HTERT RPE-1 (cell line): ENCODE data around the gene PTPRR.

Source experiments
- in situ Hi-C: fragments of 300-500 bp; cut with MboI; formaldehyde crosslinking; loops from 4 replicates; pipeline ENCODE4 v1.14.3; 2020; ENCODE audit warnings: low sequenced_read_pairs

Gene PTPRR

GRCh38 chr12:70617450-70617849 is 303.1 kb downstream of the PTPRR start:
- in situ Hi-C loops, result no loop called here

- in situ Hi-C loops, result no loop called here
These were observed 305.2 kb downstream of the PTPRR start for GRCh38 chr12:70615174-70615866.

GRCh38 chr12:70609739-70610491 is 310.6 kb downstream of the PTPRR start:
- in situ Hi-C loops, result no loop called here

- in situ Hi-C loops, result no loop called here
These were observed 311.3 kb downstream of the PTPRR start for GRCh38 chr12:70609203-70609602.

GRCh38 chr12:70608184-70608583 is 312.4 kb downstream of the PTPRR start:
- in situ Hi-C loops, result no loop called here

GRCh38 chr12:70607107-70607506 is 313.4 kb downstream of the PTPRR start:
- in situ Hi-C loops, result no loop called here

- in situ Hi-C loops, result no loop called here
These were observed 314.6 kb downstream of the PTPRR start for GRCh38 chr12:70605976-70606375.

GRCh38 chr12:70604662-70605061 is 315.9 kb downstream of the PTPRR start:
- in situ Hi-C loops, result no loop called here

GRCh38 chr12:70603044-70603443 is 317.5 kb downstream of the PTPRR start:
- in situ Hi-C loops, result no loop called here

- in situ Hi-C loops, result loop anchor here (25.0 kb wide), 1 partner anchor 114 kb away; no protein-coding TSS in a partner anchor
These were observed 321.9 kb downstream of the PTPRR start for GRCh38 chr12:70598467-70599193.

GRCh38 chr12:70592664-70593063 is 327.9 kb downstream of the PTPRR start:
- in situ Hi-C loops, result loop anchor here (25.0 kb wide), 1 partner anchor 120 kb away; no protein-coding TSS in a partner anchor

- in situ Hi-C loops, result loop anchor here (25.0 kb wide), 1 partner anchor 122 kb away; no protein-coding TSS in a partner anchor
These were observed 329.9 kb downstream of the PTPRR start for GRCh38 chr12:70590549-70591226.

- in situ Hi-C loops, result loop anchor here (25.0 kb wide), 1 partner anchor 122 kb away; no protein-coding TSS in a partner anchor
These were observed 330.5 kb downstream of the PTPRR start for GRCh38 chr12:70590051-70590450.
